Astrocyte of the spinal cord (primary cell): ENCODE results near the gene SBNO2.
"Not testable (repeated sequence)": the region's sequence is repeated elsewhere in the genome, so short reads cannot be mapped to it uniquely, and the experiment has no call there.

Experiments used
- DNase-seq: peaks from one replicate; pipeline ENCODE4 v3.0.0; 2011; ENCODE audit warnings: low read depth, low spot score
- H3K4me3 ChIP-seq: 2 replicates; pipeline ENCODE4 v1.5.1; 2011; ENCODE audit warnings: low read depth, mild to moderate bottlenecking, low read length, moderate library complexity
- CTCF ChIP-seq: IDR thresholded peaks from 2 replicates; pipeline ENCODE4 v1.5.1; 2012; ENCODE audit warnings: low read depth, mild to moderate bottlenecking, low read length, inconsistent platforms
- in situ Hi-C: cut with HindIII; loops from 2 replicates; pipeline ENCODE4 v1.10.0; 2017; ENCODE audit warnings: low sequenced_read_pairs

The SBNO2 gene

GRCh38 chr19:1206150-1206863 is 32.2 kb upstream of the SBNO2 start:
- H3K4me3 ChIP-seq, result peak overlapping the region; percentile 80
- in situ Hi-C loops, result no loop called here
- no peak for DNase-seq
- no peak for TF ChIP-seq CTCF

- in situ Hi-C loops, result no loop called here
- TF ChIP-seq CTCF, result no peak
- H3K4me3 ChIP-seq, result peak within 1 kb of the TSS; percentile 80
- DNase-seq, result peak; percentile 98
These were observed 31.3 kb upstream of the SBNO2 start, which contains the start of gene STK11 for GRCh38 chr19:1205114-1206099. STK11 (plus strand) TSS chr19:1205778; CDS start chr19:1206914, 1,136 bp downstream.

GRCh38 chr19:1200614-1201013 is 26.5 kb upstream of the SBNO2 start:
- DNase-seq, H3K4me3 ChIP-seq, in situ Hi-C loops: not testable (repeated sequence)

- no peak for DNase-seq
- TF ChIP-seq CTCF, result no peak
- H3K4me3 ChIP-seq, result no peak overlapping the region
- in situ Hi-C loops, result no loop called here
These were observed 25.5 kb upstream of the SBNO2 start for GRCh38 chr19:1199531-1199930.

- no peak overlapping the region for H3K4me3 ChIP-seq
- DNase-seq, result no peak
- no peak for TF ChIP-seq CTCF
- in situ Hi-C loops, result no loop called here
These were observed 15.4 kb upstream of the SBNO2 start for GRCh38 chr19:1189419-1189818.

GRCh38 chr19:1183543-1184172 is 9.6 kb upstream of the SBNO2 start:
- in situ Hi-C loops, result no loop called here
- no peak for TF ChIP-seq CTCF
- no peak overlapping the region for H3K4me3 ChIP-seq
- DNase-seq, result no peak

- H3K4me3 ChIP-seq, result no peak overlapping the region
- DNase-seq, result no peak
- in situ Hi-C loops, result no loop called here
- TF ChIP-seq CTCF, result no peak
These were observed 8.7 kb upstream of the SBNO2 start for GRCh38 chr19:1182727-1183126.
